SU-DHL-6 (cell line): Measurements from ENCODE around the gene PMPCB.

ENCODE experiments used
- H2AFZ ChIP-seq: fragments of 200-600 bp; sonication (generic); 2 replicates; pipeline ENCODE4 v1.6.1; 2014; ENCODE audit warnings: low read depth, mild to moderate bottlenecking, moderate library complexity, mixed read lengths, antibody characterized with exemption, low read length; ENCODE audit not compliant: severe bottlenecking
- H3F3A ChIP-seq: fragments of 200-600 bp; shearing (Covaris generic); 2 replicates; pipeline ENCODE4 v1.6.0; 2016; ENCODE audit warnings: antibody characterized with exemption, mild to moderate bottlenecking; ENCODE audit not compliant: insufficient read depth
- H3K27ac ChIP-seq: fragments of 200-600 bp; sonication (generic); 2 replicates; pipeline ENCODE4 v1.5.1; 2016; ENCODE audit warnings: low read depth, mild to moderate bottlenecking, low read length, moderate library complexity, mixed read lengths
- H3K27me3 ChIP-seq: fragments of 200-600 bp; sonication (generic), shearing (Covaris generic); 2 replicates; pipeline ENCODE4 v1.6.0; 2014; ENCODE audit warnings: mild to moderate bottlenecking, low read length
- H3K36me3 ChIP-seq: fragments of 200-600 bp; sonication (generic); 2 replicates; pipeline ENCODE4 v1.6.1; 2014; ENCODE audit warnings: mild to moderate bottlenecking, low read length, mixed read lengths
- H3K4me2 ChIP-seq: fragments of 300-600, 200-600 bp; shearing (Covaris generic), sonication (generic); 2 replicates; pipeline ENCODE4 v1.6.0; 2014; ENCODE audit warnings: low read length, low read depth, mild to moderate bottlenecking; ENCODE audit not compliant: poor library complexity, severe bottlenecking
- H3K4me3 ChIP-seq: fragments of 200-600 bp; sonication (generic); 2 replicates; pipeline ENCODE4 v1.5.1; 2014; ENCODE audit warnings: antibody characterized with exemption, low read length, mild to moderate bottlenecking, mixed read lengths; ENCODE audit not compliant: insufficient read depth, poor library complexity, severe bottlenecking
- H3K79me2 ChIP-seq: fragments of 200-600 bp; sonication (generic); 2 replicates; pipeline ENCODE4 v1.6.1; 2014; ENCODE audit warnings: mild to moderate bottlenecking, low read length, moderate library complexity; ENCODE audit not compliant: insufficient read depth
- H3K9ac ChIP-seq: fragments of 200-600 bp; sonication (generic); 2 replicates; pipeline ENCODE4 v1.7.0; 2014; ENCODE audit warnings: mild to moderate bottlenecking, low read length
- H3K9me2 ChIP-seq: fragments of 200-600 bp; sonication (generic); replicated peaks from 2 replicates; pipeline ENCODE4 v1.6.1; 2014; ENCODE audit warnings: low read length; ENCODE audit not compliant: insufficient read depth
- H3K9me3 ChIP-seq: fragments of 200-600 bp; sonication (generic); 2 replicates; pipeline ENCODE4 v1.6.1; 2014; ENCODE audit warnings: low read length, mixed read lengths; ENCODE audit not compliant: insufficient read depth
- H4K20me1 ChIP-seq: fragments of 200-600 bp; sonication (generic); 2 replicates; pipeline ENCODE4 v1.6.1; 2014; ENCODE audit warnings: low read depth, mild to moderate bottlenecking, antibody characterized with exemption, low read length, moderate library complexity, mixed read lengths
- EZH2phosphoT487 ChIP-seq: fragments of 200-600 bp; sonication (generic), shearing (Covaris generic); conservative IDR thresholded peaks from 2 replicates; pipeline ENCODE4 v1.6.1; 2018; ENCODE audit warnings: mild to moderate bottlenecking, antibody characterized with exemption, low read length, moderate library complexity, mixed read lengths
- TF ChIP-seq, protein P1 (sequence below): fragments of 200-600 bp; sonication (generic); IDR thresholded peaks from one replicate; pipeline ENCODE4 v1.5.1; 2017; ENCODE audit warnings: antibody characterized with exemption, mild to moderate bottlenecking, low read length, moderate library complexity; ENCODE audit not compliant: insufficient read depth, poor library complexity, severe bottlenecking

PMPCB gene

DNA sequence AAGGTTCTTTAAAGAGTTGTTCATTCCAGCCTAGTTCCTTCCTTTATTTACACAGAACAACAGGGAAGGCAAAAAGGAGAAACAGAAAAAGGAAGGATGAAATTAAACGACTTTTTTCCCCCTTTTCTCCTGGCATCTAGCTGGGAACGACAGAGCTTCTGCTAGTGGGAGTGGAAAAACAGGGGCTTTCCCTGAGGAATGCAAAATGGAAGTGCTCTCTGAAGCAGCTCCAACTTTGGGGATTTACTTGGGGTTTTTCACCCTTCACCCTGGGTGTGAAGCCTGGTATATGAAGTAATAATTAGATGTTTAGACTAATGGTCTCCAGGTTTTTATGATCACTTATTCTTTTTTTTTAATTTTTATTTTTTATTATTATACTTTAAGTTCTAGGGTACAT lies 4.2 kb downstream of the PMPCB start:
- Histone ChIP-seq H3K9me2 (no peaks in the 10 kb centered on the region), H3K4me2 (no peak overlapping the region), H2AFZ (no peak overlapping the region), H4K20me1 (peaks cover 3% of the 10 kb centered on the region; the same call in 1 of the 2 replicates), H3K9me3 (no peaks in the 10 kb centered on the region), H3K36me3 (peaks cover 51% of the 10 kb centered on the region), H3K27me3 (no peaks in the 10 kb centered on the region), H3K27ac (no peak overlapping the region), H3K79me2 (peaks cover 42% of the 10 kb centered on the region), H3K4me3 (no peak overlapping the region), H3K9ac (no peak overlapping the region), H3F3A (peaks cover 11% of the 10 kb centered on the region; the same call in 1 of the 2 replicates)
- TF ChIP-seq, protein P1, sequence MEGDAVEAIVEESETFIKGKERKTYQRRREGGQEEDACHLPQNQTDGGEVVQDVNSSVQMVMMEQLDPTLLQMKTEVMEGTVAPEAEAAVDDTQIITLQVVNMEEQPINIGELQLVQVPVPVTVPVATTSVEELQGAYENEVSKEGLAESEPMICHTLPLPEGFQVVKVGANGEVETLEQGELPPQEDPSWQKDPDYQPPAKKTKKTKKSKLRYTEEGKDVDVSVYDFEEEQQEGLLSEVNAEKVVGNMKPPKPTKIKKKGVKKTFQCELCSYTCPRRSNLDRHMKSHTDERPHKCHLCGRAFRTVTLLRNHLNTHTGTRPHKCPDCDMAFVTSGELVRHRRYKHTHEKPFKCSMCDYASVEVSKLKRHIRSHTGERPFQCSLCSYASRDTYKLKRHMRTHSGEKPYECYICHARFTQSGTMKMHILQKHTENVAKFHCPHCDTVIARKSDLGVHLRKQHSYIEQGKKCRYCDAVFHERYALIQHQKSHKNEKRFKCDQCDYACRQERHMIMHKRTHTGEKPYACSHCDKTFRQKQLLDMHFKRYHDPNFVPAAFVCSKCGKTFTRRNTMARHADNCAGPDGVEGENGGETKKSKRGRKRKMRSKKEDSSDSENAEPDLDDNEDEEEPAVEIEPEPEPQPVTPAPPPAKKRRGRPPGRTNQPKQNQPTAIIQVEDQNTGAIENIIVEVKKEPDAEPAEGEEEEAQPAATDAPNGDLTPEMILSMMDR: no peak
- TF ChIP-seq EZH2phosphoT487: no peak

DNA sequence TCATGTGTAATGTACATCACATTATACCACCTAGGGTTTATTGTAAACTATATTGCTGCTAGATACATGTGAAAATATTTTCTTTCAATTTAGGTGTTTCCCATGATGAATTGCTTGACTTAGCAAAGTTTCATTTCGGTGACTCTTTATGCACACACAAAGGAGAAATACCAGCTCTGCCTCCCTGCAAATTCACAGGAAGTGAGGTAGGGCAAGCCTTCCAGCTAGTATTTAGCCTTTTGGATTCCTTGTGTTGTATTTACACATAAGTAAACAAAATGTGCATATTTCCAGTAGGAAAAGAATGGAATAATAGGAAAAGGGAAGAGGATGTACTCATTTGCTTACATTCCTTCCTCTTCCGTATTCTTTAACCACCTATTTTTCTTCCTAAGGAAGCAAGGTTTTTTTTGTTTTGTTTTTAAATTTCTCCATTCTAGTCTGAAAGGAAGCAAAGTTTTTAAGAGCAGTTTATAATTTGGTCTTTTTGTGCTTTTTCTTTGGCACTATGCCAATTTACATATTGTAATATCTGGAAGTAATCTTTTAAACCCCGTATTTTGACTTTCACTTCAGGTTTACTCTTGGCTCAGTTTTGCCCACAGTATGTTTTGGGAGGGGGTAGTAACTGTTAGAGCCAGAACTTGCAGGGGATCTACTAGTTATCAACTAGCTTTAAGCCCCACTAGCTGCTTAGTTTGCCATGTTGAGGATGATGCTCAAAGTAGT lies 10.4 kb downstream of the PMPCB start:
- H2AFZ ChIP-seq: no peak overlapping the region
- H3K9me3 ChIP-seq: no peaks in the 10 kb centered on the region
- 0 out of 2 replicates have a peak, but pooled peaks cover under 1% of the 10 kb centered on the region for H4K20me1 ChIP-seq
- peaks cover 31% of the 10 kb centered on the region for H3F3A ChIP-seq
- no peaks in the 10 kb centered on the region for H3K27me3 ChIP-seq
- H3K27ac ChIP-seq: no peak overlapping the region
- no peak for TF ChIP-seq EZH2phosphoT487
- TF ChIP-seq, protein P1: no peak
- no peak overlapping the region for H3K4me3 ChIP-seq
- H3K9ac ChIP-seq: no peak overlapping the region
- 0 out of 2 replicates have a peak, but pooled peaks cover 3% of the 10 kb centered on the region for H3K79me2 ChIP-seq
- no peak overlapping the region for H3K4me2 ChIP-seq
- H3K36me3 ChIP-seq: peaks cover 73% of the 10 kb centered on the region; the same call in 1 of the 2 replicates
- H3K9me2 ChIP-seq: no peaks in the 10 kb centered on the region

DNA sequence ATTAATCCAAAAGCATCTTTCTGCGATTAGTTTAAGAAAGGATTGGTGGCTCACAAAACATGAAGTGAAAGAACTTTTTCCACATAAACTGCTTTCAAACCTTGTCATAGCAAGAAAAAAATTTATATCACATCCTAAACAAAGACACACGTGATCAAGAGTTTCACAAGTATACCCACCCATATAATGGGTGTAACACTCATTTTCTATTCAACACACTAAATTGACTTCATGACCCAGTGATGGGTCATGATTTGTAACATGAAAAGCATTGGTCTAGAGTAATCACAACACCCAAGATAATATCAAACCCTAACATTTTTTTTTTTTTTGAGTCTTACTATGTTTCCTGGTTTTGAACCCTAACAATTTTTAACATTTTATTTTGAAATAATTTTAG lies 17.6 kb downstream of the PMPCB start:
- 0 out of 2 replicates have a peak, but pooled peaks cover 5% of the 10 kb centered on the region for H3K79me2 ChIP-seq
- no peak overlapping the region for H3K9ac ChIP-seq
- peaks cover 46% of the 10 kb centered on the region for H3F3A ChIP-seq
- H2AFZ ChIP-seq: no peak overlapping the region
- peaks cover 69% of the 10 kb centered on the region for H3K36me3 ChIP-seq
- H3K27me3 ChIP-seq: no peaks in the 10 kb centered on the region
- H3K4me2 ChIP-seq: no peak overlapping the region
- TF ChIP-seq, protein P1: no peak
- no peak for TF ChIP-seq EZH2phosphoT487
- no peaks in the 10 kb centered on the region for H4K20me1 ChIP-seq
- no peaks in the 10 kb centered on the region for H3K9me3 ChIP-seq
- no peak overlapping the region for H3K27ac ChIP-seq
- H3K4me3 ChIP-seq: no peak overlapping the region
- H3K9me2 ChIP-seq: no peaks in the 10 kb centered on the region
